Coronary artery (tissue), 2 donors: ENCODE results near the gene GTF2E1.

Experiments used
- DNase-seq: peaks from one replicate; pipeline ENCODE4 v3.0.0-alpha.2; 2017; ENCODE audit warnings: low spot score
- H3K27ac ChIP-seq, 2 donors: fragments of 200-600 bp; sonication (generic); one replicate each; pipeline ENCODE4 v1.5.1; 2016 to 2019
- H3K4me3 ChIP-seq: fragments of 200-600 bp; sonication (generic); 2 replicates; pipeline ENCODE4 v1.5.1; 2016; ENCODE audit warnings: mild to moderate bottlenecking, moderate library complexity
- TF ChIP-seq, protein P1 (sequence below): fragments of 200-600 bp; sonication (generic); IDR thresholded peaks from one replicate; pipeline ENCODE4 v1.5.1; 2019; ENCODE audit warnings: antibody characterized with exemption

Gene GTF2E1

GRCh38 chr3:120823156-120823555 is 80.6 kb downstream of the GTF2E1 start:
- no peak for DNase-seq
- TF ChIP-seq, protein P1, sequence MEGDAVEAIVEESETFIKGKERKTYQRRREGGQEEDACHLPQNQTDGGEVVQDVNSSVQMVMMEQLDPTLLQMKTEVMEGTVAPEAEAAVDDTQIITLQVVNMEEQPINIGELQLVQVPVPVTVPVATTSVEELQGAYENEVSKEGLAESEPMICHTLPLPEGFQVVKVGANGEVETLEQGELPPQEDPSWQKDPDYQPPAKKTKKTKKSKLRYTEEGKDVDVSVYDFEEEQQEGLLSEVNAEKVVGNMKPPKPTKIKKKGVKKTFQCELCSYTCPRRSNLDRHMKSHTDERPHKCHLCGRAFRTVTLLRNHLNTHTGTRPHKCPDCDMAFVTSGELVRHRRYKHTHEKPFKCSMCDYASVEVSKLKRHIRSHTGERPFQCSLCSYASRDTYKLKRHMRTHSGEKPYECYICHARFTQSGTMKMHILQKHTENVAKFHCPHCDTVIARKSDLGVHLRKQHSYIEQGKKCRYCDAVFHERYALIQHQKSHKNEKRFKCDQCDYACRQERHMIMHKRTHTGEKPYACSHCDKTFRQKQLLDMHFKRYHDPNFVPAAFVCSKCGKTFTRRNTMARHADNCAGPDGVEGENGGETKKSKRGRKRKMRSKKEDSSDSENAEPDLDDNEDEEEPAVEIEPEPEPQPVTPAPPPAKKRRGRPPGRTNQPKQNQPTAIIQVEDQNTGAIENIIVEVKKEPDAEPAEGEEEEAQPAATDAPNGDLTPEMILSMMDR = no peak
- H3K27ac ChIP-seq = no peak overlapping the region
- H3K4me3 ChIP-seq = no peak overlapping the region

GRCh38 chr3:120824613-120825012 is 82.1 kb downstream of the GTF2E1 start:
- DNase-seq = no peak
- TF ChIP-seq, protein P1 = no peak
- Histone ChIP-seq H3K27ac (no peak overlapping the region), H3K4me3 (no peak overlapping the region)

DNA sequence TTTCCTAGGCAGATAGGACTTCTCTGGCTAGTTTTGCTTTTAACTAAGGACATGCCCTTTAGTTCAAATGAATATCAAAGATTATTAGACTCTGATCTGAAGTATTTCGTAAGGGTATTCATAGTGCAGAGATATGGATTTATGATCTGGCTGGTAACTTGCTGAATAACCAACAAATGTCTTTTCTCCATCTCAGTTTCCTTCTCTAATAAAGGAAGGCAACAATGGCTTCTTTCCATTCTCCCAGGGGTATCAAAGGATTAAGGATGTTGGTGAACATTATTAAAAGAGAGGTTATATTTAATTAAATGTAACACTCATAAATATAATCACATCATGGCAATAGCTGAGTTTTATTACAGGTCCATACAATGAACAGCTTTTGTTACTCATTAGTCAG is 86.3 kb downstream of the GTF2E1 start:
- DNase-seq = no peak
- TF ChIP-seq, protein P1 = no peak
- H3K4me3 ChIP-seq = no peak overlapping the region
- no peak overlapping the region for H3K27ac ChIP-seq

DNA sequence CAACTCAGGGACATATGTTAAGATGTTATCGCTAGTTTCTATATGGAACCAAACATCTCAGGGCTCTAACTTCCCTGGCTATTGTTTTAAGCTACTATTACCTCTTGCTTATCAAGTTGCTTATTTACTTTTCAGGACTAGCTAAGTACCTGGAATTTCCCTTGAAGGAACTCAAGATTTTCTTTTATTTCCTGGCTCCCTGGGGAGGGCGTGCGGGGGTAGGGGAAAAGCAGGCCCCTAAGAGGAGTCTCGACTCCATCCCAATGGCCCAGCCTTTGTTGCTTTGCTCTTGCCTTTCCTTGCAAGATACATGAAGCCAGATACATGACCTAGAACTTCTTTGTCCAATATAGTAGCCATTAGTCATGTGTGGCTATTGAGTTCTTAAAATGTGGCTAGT is 88.5 kb downstream of the GTF2E1 start:
- Histone ChIP-seq H3K27ac (no peak overlapping the region), H3K4me3 (no peak overlapping the region)
- TF ChIP-seq, protein P1 = no peak
- DNase-seq = no peak
